Gastroesophageal sphincter (tissue), 4 donors: ENCODE data around the gene ABHD8. TPM values are rescaled to one million over a fixed set of nuclear protein-coding genes. Genes with fewer than 3 reads are reported as not detected.

Experiments
- ATAC-seq: fragments of 150-250 bp; one replicate; pipeline ENCODE4 v1.9.1; 2016; ENCODE audit warnings: mild to moderate bottlenecking, moderate library complexity
- H3K27ac ChIP-seq, 4 donors: fragments of 200-600 bp; sonication (generic) in 3 of 4; 1 replicate in 3 of 4; 2 replicates in 1 of 4; pipeline ENCODE4 v1.5.1; 2016 to 2019
- H3K27me3 ChIP-seq: fragments of 200-600 bp; sonication (generic); one replicate; pipeline ENCODE4 v1.5.1; 2019
- H3K36me3 ChIP-seq, 2 donors: fragments of 200-600 bp; sonication (generic); one replicate each; pipeline ENCODE4 v1.5.1; 2019; ENCODE audit warnings: control low read depth in 1 of 2
- H3K4me1 ChIP-seq, 3 donors: fragments of 200-600 bp; sonication (generic); 1 replicate in 2 of 3; 2 replicates in 1 of 3; pipeline ENCODE4 v1.5.1; 2016 to 2019; ENCODE audit warnings: control low read depth in 2 of 3
- H3K4me3 ChIP-seq, 2 donors: fragments of 200-600 bp; sonication (generic); one replicate each; pipeline ENCODE4 v1.5.1; 2019; ENCODE audit warnings: mild to moderate bottlenecking in 1 of 2, moderate library complexity in 1 of 2
- H3K9me3 ChIP-seq, 3 donors: fragments of 200-600 bp; sonication (generic); one replicate each; pipeline ENCODE4 v1.5.1; 2017 to 2019; ENCODE audit warnings: control low read depth in 2 of 3
- EP300 ChIP-seq: sonication (generic); formaldehyde crosslinking; IDR thresholded peaks from one replicate; pipeline ENCODE4 v1.6.1; 2017; ENCODE audit warnings: antibody characterized with exemption, mild to moderate bottlenecking
- POLR2A ChIP-seq, 2 donors: fragments of 450-650 bp; IDR thresholded peaks; one replicate each; pipeline ENCODE4 v1.6.1; 2017; ENCODE audit warnings: antibody characterized with exemption in 2 of 2, mild to moderate bottlenecking in 2 of 2, moderate library complexity in 1 of 2
- POLR2AphosphoS5 ChIP-seq: sonication (generic); formaldehyde crosslinking; IDR thresholded peaks from one replicate; pipeline ENCODE4 v1.6.1; 2017; ENCODE audit warnings: antibody characterized with exemption
- WGBS, 2 donors: methylation state at CpG; one replicate each; pipeline ENCODE4 v1.1.5; 2018; ENCODE audit warnings: low coverage in 1 of 2; 5-methylcytosine and 5-hydroxymethylcytosine counted together
- total RNA-seq, 4 donors: library from RNA; depleted of rRNA; stranded (reverse); fragments of >200 nt; gene quantifications; one replicate each; pipeline ENCODE4 v1.1.0, GENCODE V29; 2016
- TF ChIP-seq, protein P1 (sequence below), 4 experiments: fragments of 200-600 bp in 2 of 4; fragments of 450-650 bp in 2 of 4; sonication (generic) in 1 of 4; IDR thresholded peaks; one replicate each; pipeline ENCODE4 v1.5.1; 2017 to 2019; ENCODE audit warnings: antibody characterized with exemption in 4 of 4, mild to moderate bottlenecking in 2 of 4, moderate library complexity in 2 of 4

The ABHD8 gene
- total RNA-seq, 4 donors from 2014 or later = 13.2 to 34.4 (median 24.3) TPM

DNA sequence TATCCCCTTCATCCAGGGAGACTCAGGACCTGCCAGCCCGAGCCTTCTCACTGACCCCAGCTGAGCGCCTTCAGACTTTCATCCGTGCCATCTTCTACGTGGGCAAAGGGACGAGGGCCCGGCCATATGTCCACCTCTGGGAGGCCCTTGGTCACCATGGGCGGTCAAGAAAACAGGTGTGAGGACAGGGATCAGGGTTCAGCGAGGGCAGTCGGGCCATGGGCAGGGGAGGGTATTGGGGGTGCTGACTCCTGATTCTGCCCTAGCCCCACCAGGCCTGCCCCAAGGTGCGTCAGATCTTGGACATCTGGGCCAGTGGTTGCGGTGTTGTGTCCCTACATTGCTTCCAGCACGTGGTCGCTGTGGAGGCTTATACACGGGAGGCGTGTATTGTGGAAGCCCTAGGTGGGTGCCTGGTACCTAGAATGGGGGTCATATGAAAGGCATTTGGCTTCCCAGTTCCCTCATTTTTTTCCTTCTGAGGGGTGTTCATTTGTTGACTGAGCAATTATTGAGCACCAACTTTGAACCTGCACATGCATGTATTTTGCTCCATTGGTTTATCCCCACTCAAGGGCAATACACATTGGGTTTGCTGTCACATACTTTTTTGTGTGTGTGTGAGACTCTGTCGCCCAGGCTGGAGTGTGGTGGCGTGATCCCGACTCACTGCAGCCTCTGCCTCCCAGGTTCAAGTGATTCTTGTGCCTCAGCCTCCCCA, 17.6 kb downstream of the ABHD8 start:
- ATAC-seq = no peak
- TF ChIP-seq POLR2A (IDR thresholded peaks at IDR 0.05) = no peak
- TF ChIP-seq POLR2AphosphoS5 = no peak
- TF ChIP-seq EP300 = no peak
- TF ChIP-seq, protein P1, sequence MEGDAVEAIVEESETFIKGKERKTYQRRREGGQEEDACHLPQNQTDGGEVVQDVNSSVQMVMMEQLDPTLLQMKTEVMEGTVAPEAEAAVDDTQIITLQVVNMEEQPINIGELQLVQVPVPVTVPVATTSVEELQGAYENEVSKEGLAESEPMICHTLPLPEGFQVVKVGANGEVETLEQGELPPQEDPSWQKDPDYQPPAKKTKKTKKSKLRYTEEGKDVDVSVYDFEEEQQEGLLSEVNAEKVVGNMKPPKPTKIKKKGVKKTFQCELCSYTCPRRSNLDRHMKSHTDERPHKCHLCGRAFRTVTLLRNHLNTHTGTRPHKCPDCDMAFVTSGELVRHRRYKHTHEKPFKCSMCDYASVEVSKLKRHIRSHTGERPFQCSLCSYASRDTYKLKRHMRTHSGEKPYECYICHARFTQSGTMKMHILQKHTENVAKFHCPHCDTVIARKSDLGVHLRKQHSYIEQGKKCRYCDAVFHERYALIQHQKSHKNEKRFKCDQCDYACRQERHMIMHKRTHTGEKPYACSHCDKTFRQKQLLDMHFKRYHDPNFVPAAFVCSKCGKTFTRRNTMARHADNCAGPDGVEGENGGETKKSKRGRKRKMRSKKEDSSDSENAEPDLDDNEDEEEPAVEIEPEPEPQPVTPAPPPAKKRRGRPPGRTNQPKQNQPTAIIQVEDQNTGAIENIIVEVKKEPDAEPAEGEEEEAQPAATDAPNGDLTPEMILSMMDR (IDR thresholded peaks at IDR 0.05) = no peak
- H3K9me3 ChIP-seq = no peaks in the 10 kb centered on the region
- no peaks in the 10 kb centered on the region for H3K36me3 ChIP-seq
- H3K27me3 ChIP-seq = peaks cover 26% of the 10 kb centered on the region
- WGBS, 2 donors = 0 to 61% methylated on average over 1 to 3 of the region's 18 CpGs
- peaks cover 0 to 27% (median 17%) of the 10 kb centered on the region in 3 donors for H3K4me1 ChIP-seq
- no peak overlapping the region for H3K27ac ChIP-seq
- no peak overlapping the region for H3K4me3 ChIP-seq

DNA sequence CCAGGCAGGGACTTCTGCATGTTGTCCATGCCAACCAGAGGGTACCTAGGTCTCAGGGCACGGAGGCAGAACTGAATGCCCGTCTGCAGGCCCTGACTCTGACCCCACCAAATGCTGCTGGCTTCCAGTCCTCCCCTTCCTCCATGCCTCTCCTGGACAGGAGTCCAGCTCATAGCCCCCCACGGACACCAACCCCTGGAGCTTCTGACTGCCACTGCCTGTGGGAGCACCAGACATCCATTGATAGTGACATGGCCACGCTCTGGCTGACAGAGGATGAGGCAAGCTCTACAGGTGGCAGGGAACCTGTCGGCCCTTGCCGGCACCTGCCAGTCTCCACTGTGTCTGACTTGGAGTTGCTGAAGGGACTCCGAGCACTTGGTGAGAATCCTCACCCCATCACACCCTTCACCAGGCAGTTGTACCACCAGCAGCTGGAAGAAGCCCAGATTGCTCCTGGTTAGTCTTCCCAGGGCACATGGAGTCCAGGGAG, 19.7 kb downstream of the ABHD8 start:
- no peak for ATAC-seq

DNA sequence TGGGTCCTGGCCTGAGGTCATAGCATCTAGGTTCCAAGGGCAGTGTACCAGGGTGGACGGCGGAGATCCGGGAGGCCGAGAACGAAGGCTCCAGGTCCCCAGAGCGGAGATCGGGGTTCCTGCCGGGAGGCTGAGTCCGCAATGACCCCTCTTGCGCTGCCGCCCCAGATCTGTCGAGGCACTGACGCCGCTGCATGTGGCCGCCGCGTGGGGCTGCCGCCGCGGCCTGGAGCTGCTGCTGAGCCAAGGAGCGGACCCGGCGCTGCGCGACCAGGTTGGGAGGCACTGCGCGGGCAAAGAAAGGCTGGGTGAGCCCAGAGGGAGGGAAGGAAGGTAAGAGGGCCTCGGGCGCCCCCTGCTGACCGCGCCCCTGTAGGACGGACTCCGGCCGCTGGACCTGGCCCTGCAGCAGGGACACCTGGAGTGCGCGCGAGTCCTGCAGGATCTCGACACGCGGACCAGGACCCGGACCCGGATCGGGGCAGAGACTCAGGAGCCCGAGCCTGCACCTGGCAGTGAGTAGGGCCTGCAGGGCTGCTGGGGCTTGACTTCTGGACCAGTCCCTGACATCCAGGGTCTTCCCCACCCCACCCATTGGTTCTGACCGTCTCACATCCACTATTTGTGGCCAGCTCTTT, 20.6 kb downstream of the ABHD8 start:
- Histone ChIP-seq H3K27me3 (peaks cover 26% of the 10 kb centered on the region), H3K27ac (no peak overlapping the region), H3K4me1 (peaks cover 0 to 19% (median 17%) of the 10 kb centered on the region in 3 donors), H3K36me3 (peaks cover 0 to 23% of the 10 kb centered on the region in 2 donors), H3K9me3 (no peaks in the 10 kb centered on the region), H3K4me3 (peak overlapping the region; percentile 5 to 43)
- TF ChIP-seq, protein P1 (IDR thresholded peaks at IDR 0.05) = peak in 3 of 4 experiments; percentile 89 to 96 (median 89)
- TF ChIP-seq POLR2A (IDR thresholded peaks at IDR 0.05) = no peak
- 10 to 13% methylated on average over 3 to 4 of the region's 45 CpGs for WGBS, 2 donors
- ATAC-seq = peak; percentile 90

More for the DNA sequence above, 19.7 kb downstream of the ABHD8 start:
- 82% methylated on average over 2 of the region's 7 CpGs; no CpG with 5 or more reads in 1 of the 2 donors for WGBS, 2 donors
- TF ChIP-seq, protein P1 (IDR thresholded peaks at IDR 0.05) = no peak
- TF ChIP-seq POLR2AphosphoS5 = no peak
- TF ChIP-seq EP300 = no peak
- H3K36me3 ChIP-seq = peaks cover 0 to 13% of the 10 kb centered on the region in 2 donors
- no peak overlapping the region for H3K27ac ChIP-seq
- H3K4me1 ChIP-seq = peaks cover 0 to 19% (median 17%) of the 10 kb centered on the region in 3 donors
- no peak overlapping the region for H3K4me3 ChIP-seq
- no peaks in the 10 kb centered on the region for H3K9me3 ChIP-seq
- peaks cover 26% of the 10 kb centered on the region for H3K27me3 ChIP-seq

DNA sequence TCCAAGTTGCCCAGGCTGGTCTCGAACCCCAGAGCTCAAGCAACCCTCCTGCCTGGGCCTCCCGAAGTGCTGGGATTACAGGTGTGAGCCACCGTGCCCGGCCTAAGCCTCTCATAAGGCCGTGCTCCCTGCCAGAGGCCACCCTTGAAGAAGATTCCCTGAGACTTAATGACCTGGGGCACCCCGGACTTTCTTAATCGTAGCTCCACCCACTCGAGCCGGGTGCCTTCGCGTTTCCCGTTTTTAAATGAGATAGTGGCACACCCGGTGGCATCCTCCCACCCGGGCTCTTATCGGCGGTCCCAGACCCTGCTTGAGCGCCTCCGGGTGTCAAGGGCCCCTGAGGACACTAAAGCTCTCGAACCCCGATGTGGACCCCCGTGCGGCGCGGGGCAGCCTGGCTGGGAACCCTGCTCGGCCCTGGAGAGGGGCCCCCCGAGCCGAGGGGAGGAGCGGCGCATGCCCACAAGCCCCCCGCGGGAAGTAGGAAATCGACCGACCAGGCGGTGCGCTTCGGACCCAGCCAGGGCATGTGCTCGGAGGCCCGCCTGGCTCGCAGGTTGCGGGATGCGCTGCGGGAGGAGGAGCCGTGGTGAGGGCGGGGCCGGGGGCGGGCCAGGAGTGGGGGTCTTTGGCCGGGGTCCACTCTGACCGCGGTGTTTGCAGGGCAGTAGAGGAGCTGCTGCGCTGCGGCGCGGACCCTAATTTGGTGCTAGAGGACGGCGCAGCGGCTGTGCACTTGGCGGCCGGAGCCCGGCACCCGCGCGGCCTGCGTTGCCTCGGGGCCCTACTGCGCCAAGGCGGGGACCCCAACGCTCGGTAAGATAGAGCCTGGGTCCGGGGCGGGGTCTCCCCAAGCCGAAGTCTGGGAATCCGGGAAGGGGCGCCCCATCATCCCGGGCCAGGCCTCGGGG, 21.6 kb downstream of the ABHD8 start, which contains the start of gene ANKLE1:
Gene ANKLE1 (plus strand): TSS at position 511 of the 914 bp plus-strand sequence. CDS start 20 bp downstream, at position 531.
- no peak within 1 kb of the TSS for H3K27ac ChIP-seq
- TF ChIP-seq EP300 = no peak
- TF ChIP-seq POLR2A (IDR thresholded peaks at IDR 0.05) = no peak
- TF ChIP-seq, protein P1 (IDR thresholded peaks at IDR 0.05) = no peak
- TF ChIP-seq POLR2AphosphoS5 = no peak

More for the DNA sequence above, 21.6 kb downstream of the ABHD8 start, which contains the start of gene ANKLE1:
- H3K36me3 ChIP-seq = peaks cover 0 to 32% of the 10 kb centered on the region in 2 donors
- H3K9me3 ChIP-seq = no peaks in the 10 kb centered on the region
- no peak for ATAC-seq
- H3K4me3 ChIP-seq = peak within 1 kb of the TSS; percentile 5 to 43
- peaks cover 26% of the 10 kb centered on the region for H3K27me3 ChIP-seq
- H3K4me1 ChIP-seq = peaks cover 0 to 19% (median 17%) of the 10 kb centered on the region in 3 donors
- WGBS, 2 donors = 0 to 25% methylated on average over 1 to 4 of the region's 75 CpGs
